Gastroesophageal sphincter (tissue), 3 donors: ENCODE results near the gene NSUN6.

ENCODE experiments used
- EP300 ChIP-seq: sonication (generic); formaldehyde crosslinking; IDR thresholded peaks from one replicate; pipeline ENCODE4 v1.6.1; 2017; ENCODE audit warnings: antibody characterized with exemption, mild to moderate bottlenecking
- POLR2A ChIP-seq, 2 donors: fragments of 450-650 bp; IDR thresholded peaks; one replicate each; pipeline ENCODE4 v1.6.1; 2017; ENCODE audit warnings: antibody characterized with exemption in 2 of 2, mild to moderate bottlenecking in 2 of 2, moderate library complexity in 1 of 2
- TF ChIP-seq, protein P1 (sequence below), 4 experiments: fragments of 200-600 bp in 2 of 4; fragments of 450-650 bp in 2 of 4; sonication (generic) in 1 of 4; IDR thresholded peaks; one replicate each; pipeline ENCODE4 v1.5.1; 2017 to 2019; ENCODE audit warnings: antibody characterized with exemption in 4 of 4, mild to moderate bottlenecking in 2 of 4, moderate library complexity in 2 of 4

DNA sequence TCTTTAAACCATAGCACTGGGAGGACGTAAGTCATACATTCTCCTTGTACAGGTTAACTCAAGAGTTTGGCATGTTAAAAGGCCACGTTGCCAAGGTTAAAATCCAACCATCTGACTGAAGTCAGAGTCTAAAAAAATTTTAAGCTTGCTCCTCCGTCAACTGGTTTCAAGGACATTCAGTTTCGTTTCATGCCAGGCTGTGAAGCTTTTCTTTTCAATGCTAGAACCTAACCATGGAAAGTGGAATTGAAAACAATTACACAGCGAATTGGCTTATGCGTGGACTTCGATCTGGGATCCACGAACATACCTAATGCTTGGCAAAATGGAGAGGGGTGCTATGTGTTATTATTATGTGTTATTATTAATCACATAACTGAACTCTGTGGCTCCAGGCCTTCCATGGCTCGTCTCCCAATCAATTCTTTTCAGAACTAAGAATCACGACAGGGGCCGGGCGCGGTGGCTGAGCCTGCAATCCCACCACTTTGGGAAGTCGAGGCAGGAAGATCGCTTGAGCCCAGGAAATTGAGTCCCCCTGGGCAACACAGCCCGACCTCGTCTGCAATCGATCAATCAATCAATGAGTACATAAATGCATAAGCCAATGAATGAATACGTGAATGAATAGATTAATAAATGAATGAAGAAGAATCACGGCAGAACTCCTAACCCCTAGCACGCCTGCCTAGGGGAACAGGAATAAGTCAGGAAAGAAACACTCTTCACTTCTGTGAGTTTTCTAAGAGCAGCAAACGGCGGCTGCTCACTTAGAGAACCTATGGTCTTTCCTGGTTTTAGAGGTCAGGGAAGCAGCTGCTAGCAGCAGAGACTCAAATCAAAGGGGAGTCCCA is 7.1 kb upstream of the NSUN6 start:
- TF ChIP-seq, protein P1, sequence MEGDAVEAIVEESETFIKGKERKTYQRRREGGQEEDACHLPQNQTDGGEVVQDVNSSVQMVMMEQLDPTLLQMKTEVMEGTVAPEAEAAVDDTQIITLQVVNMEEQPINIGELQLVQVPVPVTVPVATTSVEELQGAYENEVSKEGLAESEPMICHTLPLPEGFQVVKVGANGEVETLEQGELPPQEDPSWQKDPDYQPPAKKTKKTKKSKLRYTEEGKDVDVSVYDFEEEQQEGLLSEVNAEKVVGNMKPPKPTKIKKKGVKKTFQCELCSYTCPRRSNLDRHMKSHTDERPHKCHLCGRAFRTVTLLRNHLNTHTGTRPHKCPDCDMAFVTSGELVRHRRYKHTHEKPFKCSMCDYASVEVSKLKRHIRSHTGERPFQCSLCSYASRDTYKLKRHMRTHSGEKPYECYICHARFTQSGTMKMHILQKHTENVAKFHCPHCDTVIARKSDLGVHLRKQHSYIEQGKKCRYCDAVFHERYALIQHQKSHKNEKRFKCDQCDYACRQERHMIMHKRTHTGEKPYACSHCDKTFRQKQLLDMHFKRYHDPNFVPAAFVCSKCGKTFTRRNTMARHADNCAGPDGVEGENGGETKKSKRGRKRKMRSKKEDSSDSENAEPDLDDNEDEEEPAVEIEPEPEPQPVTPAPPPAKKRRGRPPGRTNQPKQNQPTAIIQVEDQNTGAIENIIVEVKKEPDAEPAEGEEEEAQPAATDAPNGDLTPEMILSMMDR (IDR thresholded peaks at IDR 0.05), result no peak
- TF ChIP-seq POLR2A (IDR thresholded peaks at IDR 0.05) (no peak), EP300 (no peak)
